ENCODE data around the gene PGD. TPM values are rescaled to one million over a fixed set of nuclear protein-coding genes. Genes with fewer than 3 reads are reported as not detected.

Gene PGD
- total and polyA plus RNA-seq, 2 experiments from 2014 or later, result 174 to 305 TPM

DNA sequence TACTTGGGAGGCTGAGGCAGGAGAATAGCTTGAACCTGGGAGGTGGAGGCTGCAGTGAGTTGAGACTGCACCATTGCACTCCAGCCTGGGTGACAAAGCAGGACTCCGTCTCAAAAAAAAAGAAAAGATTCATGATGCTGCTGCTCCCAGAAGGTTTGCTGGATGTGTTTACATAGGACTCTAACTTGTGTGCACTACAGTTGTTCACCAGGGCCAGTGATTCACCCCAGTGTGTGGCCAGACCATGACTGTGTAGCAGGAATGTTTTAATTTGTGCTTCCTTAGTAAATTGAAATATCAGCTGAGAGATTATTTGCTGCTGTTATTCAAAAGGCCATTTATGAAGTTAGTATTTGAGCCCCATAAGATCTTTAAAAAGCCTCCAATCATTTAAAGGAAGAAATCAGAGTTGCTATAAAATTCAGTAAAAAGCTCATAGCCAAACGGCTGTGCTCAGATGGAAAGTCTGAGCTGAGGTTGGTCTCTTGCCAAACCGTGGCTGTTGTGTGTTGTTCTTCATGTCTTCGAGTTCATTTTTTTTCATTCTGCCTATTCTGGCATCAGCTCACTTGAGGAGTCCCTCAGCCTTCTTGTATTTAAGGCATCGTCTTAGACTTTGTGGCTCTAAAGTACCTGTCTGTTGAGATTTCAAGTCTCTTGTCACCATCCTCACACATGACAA is 18.1 kb upstream of the PGD start (continued):
- TF ChIP-seq ETS1 (IDR thresholded peaks at IDR 0.05) (no peak), EZH2 (IDR thresholded peaks at IDR 0.05; ENCODE audit: low read depth, unreplicated experiment) (no peak)

DNA sequence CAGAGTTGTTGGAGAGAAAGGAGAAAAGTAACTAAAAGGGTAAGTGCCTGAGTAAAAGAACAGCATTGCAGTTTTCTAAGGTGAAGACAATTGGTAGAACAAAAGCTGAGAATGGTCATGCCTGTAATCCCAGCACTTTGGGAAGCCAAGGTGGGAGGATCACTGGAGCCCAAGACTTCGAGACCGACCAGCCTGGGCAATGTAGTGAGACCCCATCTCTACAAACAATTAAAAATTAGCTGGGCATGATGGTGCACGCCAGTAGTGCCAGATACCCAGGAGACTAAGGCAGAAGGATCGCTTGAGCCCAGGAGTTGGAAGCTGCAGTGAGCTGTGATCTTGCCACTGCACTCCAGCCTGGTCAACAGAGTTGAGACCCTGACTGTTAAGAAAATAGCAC is 15.2 kb upstream of the PGD start:
- H3K4me3 Mint-ChIP-seq, result no peak overlapping the region
- Histone ChIP-seq H3K4me1 (ENCODE audit: insufficient read depth) (peaks cover 10% of the 10 kb centered on the region; the same call in 1 of the 2 replicates), H3K79me2 (replicated peaks; ENCODE audit: insufficient read depth) (no peaks in the 10 kb centered on the region), H3K36me3 (ENCODE audit: insufficient read depth) (no peaks in the 10 kb centered on the region; the same call in 1 of the 2 replicates), H4K20me1 (replicated peaks; ENCODE audit: insufficient read depth) (no peaks in the 10 kb centered on the region; the same call in 1 of the 2 replicates), H3K27ac (ENCODE audit: low read depth) (no peak overlapping the region), H3K27me3 (ENCODE audit: insufficient read depth) (no peaks in the 10 kb centered on the region), H3K4me2 (no peak overlapping the region), H3K4me3 (no peak overlapping the region), H3K9me2 (ENCODE audit: insufficient read depth) (no peaks in the 10 kb centered on the region), H3F3A (replicated peaks; ENCODE audit: low read depth) (0 out of 2 replicates have a peak, but pooled peaks cover 3% of the 10 kb centered on the region), H2AFZ (no peak overlapping the region)
- H3K36me3 Mint-ChIP-seq (ENCODE audit: low read depth), result peaks cover 14% of the 10 kb centered on the region
- no peak overlapping the region for H3K27ac Mint-ChIP-seq
- H3K9me3 Mint-ChIP-seq, result no peaks in the 10 kb centered on the region; the same call in 2 of the 3 replicates
- ATAC-seq (no peak), DNase-seq (ENCODE audit: low spot score) (no peak)
- peaks cover 12% of the 10 kb centered on the region for H3K4me1 Mint-ChIP-seq
- peaks cover 8% of the 10 kb centered on the region for H3K27me3 Mint-ChIP-seq (ENCODE audit: insufficient read depth, low read depth, poor library complexity)
- TF ChIP-seq JUNB (IDR thresholded peaks at IDR 0.05; ENCODE audit: unreplicated experiment) (no peak), EZH2 (IDR thresholded peaks at IDR 0.05; ENCODE audit: low read depth, unreplicated experiment) (no peak), CREB1 (CRISPR knock-in tag; IDR thresholded peaks at IDR 0.05; ENCODE audit: low read depth) (no peak), ETS1 (IDR thresholded peaks at IDR 0.05) (no peak), STAT1 (IDR thresholded peaks at IDR 0.05; ENCODE audit: unreplicated experiment) (no peak), NANOG (IDR thresholded peaks at IDR 0.05; ENCODE audit: borderline replicate concordance) (no peak), ZNF331 (CRISPR knock-in tag; IDR thresholded peaks at IDR 0.05; ENCODE audit: low read depth) (no peak)
- TF ChIP-seq, protein P1, sequence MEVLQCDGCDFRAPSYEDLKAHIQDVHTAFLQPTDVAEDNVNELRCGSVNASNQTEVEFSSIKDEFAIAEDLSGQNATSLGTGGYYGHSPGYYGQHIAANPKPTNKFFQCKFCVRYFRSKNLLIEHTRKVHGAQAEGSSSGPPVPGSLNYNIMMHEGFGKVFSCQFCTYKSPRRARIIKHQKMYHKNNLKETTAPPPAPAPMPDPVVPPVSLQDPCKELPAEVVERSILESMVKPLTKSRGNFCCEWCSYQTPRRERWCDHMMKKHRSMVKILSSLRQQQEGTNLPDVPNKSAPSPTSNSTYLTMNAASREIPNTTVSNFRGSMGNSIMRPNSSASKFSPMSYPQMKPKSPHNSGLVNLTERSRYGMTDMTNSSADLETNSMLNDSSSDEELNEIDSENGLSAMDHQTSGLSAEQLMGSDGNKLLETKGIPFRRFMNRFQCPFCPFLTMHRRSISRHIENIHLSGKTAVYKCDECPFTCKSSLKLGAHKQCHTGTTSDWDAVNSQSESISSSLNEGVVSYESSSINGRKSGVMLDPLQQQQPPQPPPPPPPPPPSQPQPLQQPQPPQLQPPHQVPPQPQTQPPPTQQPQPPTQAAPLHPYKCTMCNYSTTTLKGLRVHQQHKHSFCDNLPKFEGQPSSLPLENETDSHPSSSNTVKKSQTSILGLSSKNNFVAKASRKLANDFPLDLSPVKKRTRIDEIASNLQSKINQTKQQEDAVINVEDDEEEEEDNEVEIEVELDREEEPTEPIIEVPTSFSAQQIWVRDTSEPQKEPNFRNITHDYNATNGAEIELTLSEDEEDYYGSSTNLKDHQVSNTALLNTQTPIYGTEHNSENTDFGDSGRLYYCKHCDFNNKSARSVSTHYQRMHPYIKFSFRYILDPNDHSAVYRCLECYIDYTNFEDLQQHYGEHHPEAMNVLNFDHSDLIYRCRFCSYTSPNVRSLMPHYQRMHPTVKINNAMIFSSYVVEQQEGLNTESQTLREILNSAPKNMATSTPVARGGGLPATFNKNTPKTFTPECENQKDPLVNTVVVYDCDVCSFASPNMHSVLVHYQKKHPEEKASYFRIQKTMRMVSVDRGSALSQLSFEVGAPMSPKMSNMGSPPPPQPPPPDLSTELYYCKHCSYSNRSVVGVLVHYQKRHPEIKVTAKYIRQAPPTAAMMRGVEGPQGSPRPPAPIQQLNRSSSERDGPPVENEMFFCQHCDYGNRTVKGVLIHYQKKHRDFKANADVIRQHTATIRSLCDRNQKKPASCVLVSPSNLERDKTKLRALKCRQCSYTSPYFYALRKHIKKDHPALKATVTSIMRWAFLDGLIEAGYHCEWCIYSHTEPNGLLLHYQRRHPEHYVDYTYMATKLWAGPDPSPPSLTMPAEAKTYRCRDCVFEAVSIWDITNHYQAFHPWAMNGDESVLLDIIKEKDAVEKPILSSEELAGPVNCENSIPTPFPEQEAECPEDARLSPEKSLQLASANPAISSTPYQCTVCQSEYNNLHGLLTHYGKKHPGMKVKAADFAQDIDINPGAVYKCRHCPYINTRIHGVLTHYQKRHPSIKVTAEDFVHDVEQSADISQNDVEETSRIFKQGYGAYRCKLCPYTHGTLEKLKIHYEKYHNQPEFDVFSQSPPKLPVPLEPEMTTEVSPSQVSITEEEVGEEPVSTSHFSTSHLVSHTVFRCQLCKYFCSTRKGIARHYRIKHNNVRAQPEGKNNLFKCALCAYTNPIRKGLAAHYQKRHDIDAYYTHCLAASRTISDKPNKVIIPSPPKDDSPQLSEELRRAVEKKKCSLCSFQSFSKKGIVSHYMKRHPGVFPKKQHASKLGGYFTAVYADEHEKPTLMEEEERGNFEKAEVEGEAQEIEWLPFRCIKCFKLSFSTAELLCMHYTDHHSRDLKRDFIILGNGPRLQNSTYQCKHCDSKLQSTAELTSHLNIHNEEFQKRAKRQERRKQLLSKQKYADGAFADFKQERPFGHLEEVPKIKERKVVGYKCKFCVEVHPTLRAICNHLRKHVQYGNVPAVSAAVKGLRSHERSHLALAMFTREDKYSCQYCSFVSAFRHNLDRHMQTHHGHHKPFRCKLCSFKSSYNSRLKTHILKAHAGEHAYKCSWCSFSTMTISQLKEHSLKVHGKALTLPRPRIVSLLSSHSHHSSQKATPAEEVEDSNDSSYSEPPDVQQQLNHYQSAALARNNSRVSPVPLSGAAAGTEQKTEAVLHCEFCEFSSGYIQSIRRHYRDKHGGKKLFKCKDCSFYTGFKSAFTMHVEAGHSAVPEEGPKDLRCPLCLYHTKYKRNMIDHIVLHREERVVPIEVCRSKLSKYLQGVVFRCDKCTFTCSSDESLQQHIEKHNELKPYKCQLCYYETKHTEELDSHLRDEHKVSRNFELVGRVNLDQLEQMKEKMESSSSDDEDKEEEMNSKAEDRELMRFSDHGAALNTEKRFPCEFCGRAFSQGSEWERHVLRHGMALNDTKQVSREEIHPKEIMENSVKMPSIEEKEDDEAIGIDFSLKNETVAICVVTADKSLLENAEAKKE (CRISPR knock-in tag; IDR thresholded peaks at IDR 0.05), result no peak
- TF ChIP-seq, protein P2, sequence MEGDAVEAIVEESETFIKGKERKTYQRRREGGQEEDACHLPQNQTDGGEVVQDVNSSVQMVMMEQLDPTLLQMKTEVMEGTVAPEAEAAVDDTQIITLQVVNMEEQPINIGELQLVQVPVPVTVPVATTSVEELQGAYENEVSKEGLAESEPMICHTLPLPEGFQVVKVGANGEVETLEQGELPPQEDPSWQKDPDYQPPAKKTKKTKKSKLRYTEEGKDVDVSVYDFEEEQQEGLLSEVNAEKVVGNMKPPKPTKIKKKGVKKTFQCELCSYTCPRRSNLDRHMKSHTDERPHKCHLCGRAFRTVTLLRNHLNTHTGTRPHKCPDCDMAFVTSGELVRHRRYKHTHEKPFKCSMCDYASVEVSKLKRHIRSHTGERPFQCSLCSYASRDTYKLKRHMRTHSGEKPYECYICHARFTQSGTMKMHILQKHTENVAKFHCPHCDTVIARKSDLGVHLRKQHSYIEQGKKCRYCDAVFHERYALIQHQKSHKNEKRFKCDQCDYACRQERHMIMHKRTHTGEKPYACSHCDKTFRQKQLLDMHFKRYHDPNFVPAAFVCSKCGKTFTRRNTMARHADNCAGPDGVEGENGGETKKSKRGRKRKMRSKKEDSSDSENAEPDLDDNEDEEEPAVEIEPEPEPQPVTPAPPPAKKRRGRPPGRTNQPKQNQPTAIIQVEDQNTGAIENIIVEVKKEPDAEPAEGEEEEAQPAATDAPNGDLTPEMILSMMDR (conservative IDR thresholded peaks at IDR 0.05; ENCODE audit: low read depth in 2 of 2), result no peak
- TF ChIP-seq, protein P3, sequence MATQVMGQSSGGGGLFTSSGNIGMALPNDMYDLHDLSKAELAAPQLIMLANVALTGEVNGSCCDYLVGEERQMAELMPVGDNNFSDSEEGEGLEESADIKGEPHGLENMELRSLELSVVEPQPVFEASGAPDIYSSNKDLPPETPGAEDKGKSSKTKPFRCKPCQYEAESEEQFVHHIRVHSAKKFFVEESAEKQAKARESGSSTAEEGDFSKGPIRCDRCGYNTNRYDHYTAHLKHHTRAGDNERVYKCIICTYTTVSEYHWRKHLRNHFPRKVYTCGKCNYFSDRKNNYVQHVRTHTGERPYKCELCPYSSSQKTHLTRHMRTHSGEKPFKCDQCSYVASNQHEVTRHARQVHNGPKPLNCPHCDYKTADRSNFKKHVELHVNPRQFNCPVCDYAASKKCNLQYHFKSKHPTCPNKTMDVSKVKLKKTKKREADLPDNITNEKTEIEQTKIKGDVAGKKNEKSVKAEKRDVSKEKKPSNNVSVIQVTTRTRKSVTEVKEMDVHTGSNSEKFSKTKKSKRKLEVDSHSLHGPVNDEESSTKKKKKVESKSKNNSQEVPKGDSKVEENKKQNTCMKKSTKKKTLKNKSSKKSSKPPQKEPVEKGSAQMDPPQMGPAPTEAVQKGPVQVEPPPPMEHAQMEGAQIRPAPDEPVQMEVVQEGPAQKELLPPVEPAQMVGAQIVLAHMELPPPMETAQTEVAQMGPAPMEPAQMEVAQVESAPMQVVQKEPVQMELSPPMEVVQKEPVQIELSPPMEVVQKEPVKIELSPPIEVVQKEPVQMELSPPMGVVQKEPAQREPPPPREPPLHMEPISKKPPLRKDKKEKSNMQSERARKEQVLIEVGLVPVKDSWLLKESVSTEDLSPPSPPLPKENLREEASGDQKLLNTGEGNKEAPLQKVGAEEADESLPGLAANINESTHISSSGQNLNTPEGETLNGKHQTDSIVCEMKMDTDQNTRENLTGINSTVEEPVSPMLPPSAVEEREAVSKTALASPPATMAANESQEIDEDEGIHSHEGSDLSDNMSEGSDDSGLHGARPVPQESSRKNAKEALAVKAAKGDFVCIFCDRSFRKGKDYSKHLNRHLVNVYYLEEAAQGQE (IDR thresholded peaks at IDR 0.05; ENCODE audit: unreplicated experiment), result no peak

All from GM23338 (cell line).